Panc1 (cell line): Measurements from ENCODE around the gene KBTBD2.

Source experiments
- CTCF ChIP-seq: fragments of 450-650 bp; IDR thresholded peaks from 2 replicates; pipeline ENCODE4 v1.5.1; 2017; ENCODE audit warnings: mild to moderate bottlenecking
- REST ChIP-seq, 2 experiments: IDR thresholded peaks; 2 replicates each; pipeline ENCODE4 v1.6.1; 2011 to 2012; ENCODE audit warnings: low read depth in 2 of 2, control low read depth in 1 of 2, low read length in 1 of 2, mild to moderate bottlenecking in 1 of 2, moderate library complexity in 1 of 2; ENCODE audit not compliant: insufficient read depth in 1 of 2
- TCF7L2 ChIP-seq: IDR thresholded peaks from 2 replicates; pipeline ENCODE4 v1.6.1; 2011; ENCODE audit warnings: mild to moderate bottlenecking, low read depth, low read length, inconsistent platforms

- TF ChIP-seq CTCF = no peak
- no peak for TF ChIP-seq REST (IDR thresholded peaks at IDR 0.05; ENCODE audit: insufficient read depth in 1 of 2, low read depth in 2 of 2, low read length in 1 of 2)
- no peak for TF ChIP-seq TCF7L2
These were observed 19.8 kb downstream of the KBTBD2 start for GRCh38 chr7:32871624-32872371.
